Measurements from ENCODE around the gene SESTD1. TPM values are rescaled to one million over a fixed set of nuclear protein-coding genes. Genes with fewer than 3 reads are reported as not detected.

The SESTD1 gene
- total RNA-seq, 1 donor from 2014 or later: 15.4 TPM

Other genes with a start within 250 kb of the SESTD1 start
- gene CCDC141, start 214.7 kb downstream of the SESTD1 start, total RNA-seq: 2.0 TPM